Heart left ventricle (tissue), 16 donors: ENCODE results near the gene IHH. TPM values are rescaled to one million over a fixed set of nuclear protein-coding genes. Genes with fewer than 3 reads are reported as not detected.

ENCODE experiments used
- ATAC-seq, 4 donors: fragments of 200-7000 bp; cut with Tn5 transposase; one replicate each; pipeline ENCODE4 v1.9.1; 2020 to 2022; ENCODE audit warnings: moderate library complexity in 4 of 4, mild to moderate bottlenecking in 3 of 4, moderate number of reproducible peaks in 1 of 4
- DNase-seq, 5 donors: peaks; one replicate each; pipeline ENCODE4 v3.0.0-alpha.2; 2020
- H3K27ac ChIP-seq, 12 donors: fragments of 200-600 bp; sonication (generic) in 4 of 12; one replicate each; pipeline versions ENCODE4 v1.5.0 to v1.8.0; 2016 to 2022; ENCODE audit warnings: mild to moderate bottlenecking in 2 of 12
- H3K27me3 ChIP-seq, 9 donors: fragments of 200-600 bp; sonication (generic) in 2 of 9; one replicate each; pipeline versions ENCODE4 v1.5.1 to v1.8.0; 2016 to 2022; ENCODE audit warnings: mild to moderate bottlenecking in 3 of 9
- H3K36me3 ChIP-seq, 9 donors: fragments of 200-600 bp; sonication (generic) in 2 of 9; one replicate each; pipeline versions ENCODE4 v1.5.0 to v1.8.0; 2018 to 2022; ENCODE audit warnings: mild to moderate bottlenecking in 2 of 9
- H3K4me1 ChIP-seq, 12 donors: fragments of 200-600 bp; sonication (generic) in 4 of 12; one replicate each; pipeline versions ENCODE4 v1.5.0 to v1.8.0; 2016 to 2022; ENCODE audit warnings: mild to moderate bottlenecking in 3 of 12
- H3K4me3 ChIP-seq, 12 donors: fragments of 200-600 bp; sonication (generic) in 4 of 12; one replicate each; pipeline versions ENCODE4 v1.5.0 to v1.8.0; 2017 to 2022; ENCODE audit warnings: mild to moderate bottlenecking in 9 of 12, moderate library complexity in 4 of 12
- H3K9me3 ChIP-seq, 12 donors: fragments of 200-600 bp; sonication (generic) in 4 of 12; one replicate each; pipeline versions ENCODE4 v1.5.0 to v1.8.0; 2016 to 2022; ENCODE audit warnings: mild to moderate bottlenecking in 1 of 12
- CTCF ChIP-seq, 12 donors: fragments of 200-600 bp; sonication (generic) in 4 of 12; IDR thresholded peaks; one replicate each; pipeline versions ENCODE4 v1.5.0 to v1.8.0; 2018 to 2022; ENCODE audit warnings: antibody characterized with exemption in 12 of 12, mild to moderate bottlenecking in 5 of 12
- POLR2A ChIP-seq, 2 donors: fragments of 450-650 bp; IDR thresholded peaks; one replicate each; pipeline ENCODE4 v1.6.1; 2017; ENCODE audit warnings: antibody characterized with exemption in 2 of 2, mild to moderate bottlenecking in 2 of 2, moderate library complexity in 2 of 2
- WGBS, 4 donors: extraction: QIAGEN DNeasy Blood & Tissue Kit in 2 of 4; methylation state at CpG; one replicate each; pipeline versions ENCODE4 v1.1.5 to v1.1.7; 2013 to 2018; 5-methylcytosine and 5-hydroxymethylcytosine counted together
- intact Hi-C, 10 donors: fragments of 100-400 bp; cut with DNase I; formaldehyde crosslinking; loops; one replicate each; pipeline versions ENCODE4 v1.11.1 to v1.14.2; 2022
- polyA plus RNA-seq, 2 donors: library from polyadenylated mRNA; stranded (reverse); fragments of 200-250 nt; gene quantifications; one replicate each; pipeline ENCODE4 v1.2.3, GENCODE V29; 2013
- total RNA-seq, 9 donors: library from RNA; depleted of rRNA in 2 of 9; stranded (reverse); fragments of >200 nt in 2 of 9; fragmentation: NEBNext Ultra II Directional in 3 of 9; extraction: Animal tissue kit (Norgen Biotek cat#: 25700) in 3 of 9; gene quantifications; one replicate each; pipeline versions ENCODE4 v1.1.0 to v1.2.4, GENCODE V29; 2016 to 2023
- donor health status: ischemic (EF 13 %, LVEDD 7.1; RV severe dilation, severe dysfunction).
- donor health status: healthy with polysubstance abuse.
- donor health status: DM: no; HTN: yes; CAD: no.
- donor health status: DM: no; HTN: no; CAD: no.
- donor health status: ischemic (EF 25% LVEDD 6.9; RV normal size, moderate dysfunction).
- donor health status: ischemic (EF 25% LVEDD 5.7; RV mildly dilated, moderate dysfunction).
- donor health status: healthy.
- donor health status: DM: yes; HTN: yes; CAD: no.
- donor health status: ischemic (EF 35%, LVEDD 5.7; RV mildly dilated, moderate dysfunction).
- donor health status: nonischemic (EF 11% LVEDD 7.7; RV severe dilation, severe dysfunction).
- donor health status: DM: yes; HTN: yes; CAD: no.
- donor health status: PGD.
- donor health status: ischemic (EF 29% LVEDD 5.4; RV normal size, mild dysfunction).
- donor health status: nonischemic (EF 23%, LVEDD 6.1; RV moderate dilation, normal function).

The IHH gene
- total and polyA plus RNA-seq, 11 donors: not detected

GRCh38 chr2:219081096-219081495 lies 20.4 kb upstream of the IHH start:
- 83 to 95% (median 93%) methylated on average over 7 of the region's 7 CpGs for WGBS, 4 donors
- Histone ChIP-seq H3K9me3 (no peaks in the 10 kb centered on the region), H3K27me3 (no peaks in the 10 kb centered on the region), H3K27ac (no peak overlapping the region), H3K4me3 (no peak overlapping the region), H3K36me3 (peaks cover 0 to 23% (median 17%) of the 10 kb centered on the region in 9 donors), H3K4me1 (peaks cover 0 to 42% (median 11%) of the 10 kb centered on the region in 12 donors)
- intact Hi-C loops: no loop called here
- TF ChIP-seq CTCF (IDR thresholded peaks at IDR 0.05) (no peak), POLR2A (IDR thresholded peaks at IDR 0.05) (no peak)
- DNase-seq (no peak), ATAC-seq (no peak)

GRCh38 chr2:219079417-219079816 lies 18.7 kb upstream of the IHH start:
- H3K4me3 ChIP-seq: no peak overlapping the region
- ATAC-seq (no peak), DNase-seq (no peak)
- TF ChIP-seq POLR2A (IDR thresholded peaks at IDR 0.05): no peak
- TF ChIP-seq CTCF (IDR thresholded peaks at IDR 0.05): no peak
- intact Hi-C loops: loop anchor here in 1 of 10 donors (5.0 kb wide), 1 partner anchor 38 kb away; no protein-coding TSS in a partner anchor
- peaks cover 0 to 32% (median 11%) of the 10 kb centered on the region in 12 donors for H3K4me1 ChIP-seq
- no peaks in the 10 kb centered on the region for H3K27me3 ChIP-seq
- no peak overlapping the region for H3K27ac ChIP-seq
- WGBS, 4 donors: 93 to 97% (median 97%) methylated on average over 2 of the region's 2 CpGs
- H3K36me3 ChIP-seq: peaks cover 0 to 40% (median 34%) of the 10 kb centered on the region in 9 donors
- no peaks in the 10 kb centered on the region for H3K9me3 ChIP-seq

- H3K27ac ChIP-seq: no peak overlapping the region
- TF ChIP-seq POLR2A (IDR thresholded peaks at IDR 0.05): no peak
- TF ChIP-seq CTCF (IDR thresholded peaks at IDR 0.05): no peak
- peaks cover 0 to 44% (median 39%) of the 10 kb centered on the region in 9 donors for H3K36me3 ChIP-seq
- DNase-seq (no peak), ATAC-seq (no peak)
- peaks cover 0 to 32% (median 11%) of the 10 kb centered on the region in 12 donors for H3K4me1 ChIP-seq
- no peaks in the 10 kb centered on the region for H3K27me3 ChIP-seq
- WGBS, 4 donors: 84 to 98% (median 96%) methylated on average over 4 of the region's 4 CpGs
- H3K9me3 ChIP-seq: no peaks in the 10 kb centered on the region
- no peak overlapping the region for H3K4me3 ChIP-seq
- intact Hi-C loops: loop anchor here in 1 of 10 donors (5.0 kb wide), 1 partner anchor 38 kb away; no protein-coding TSS in a partner anchor
These were observed 18.2 kb upstream of the IHH start for GRCh38 chr2:219078951-219079350.

GRCh38 chr2:219078126-219078525 lies 17.4 kb upstream of the IHH start:
- no peak overlapping the region for H3K27ac ChIP-seq
- H3K27me3 ChIP-seq: no peaks in the 10 kb centered on the region
- TF ChIP-seq POLR2A (IDR thresholded peaks at IDR 0.05) (no peak), CTCF (IDR thresholded peaks at IDR 0.05) (no peak)
- 83 to 90% (median 85%) methylated on average over 3 of the region's 3 CpGs for WGBS, 4 donors
- no peak for DNase-seq
- peaks cover 0 to 47% (median 39%) of the 10 kb centered on the region in 9 donors for H3K36me3 ChIP-seq
- H3K4me3 ChIP-seq: no peak overlapping the region
- peaks cover 0 to 32% (median 11%) of the 10 kb centered on the region in 12 donors for H3K4me1 ChIP-seq
- intact Hi-C loops: loop anchor here in 1 of 10 donors (5.0 kb wide), 1 partner anchor 39 kb away; no protein-coding TSS in a partner anchor
- no peak for ATAC-seq
- H3K9me3 ChIP-seq: no peaks in the 10 kb centered on the region
